Body of pancreas (tissue), 4 donors: ENCODE data around the gene LMO7.

Experiments
- POLR2A ChIP-seq, 3 donors: fragments of 450-650 bp; IDR thresholded peaks; one replicate each; pipeline ENCODE4 v1.6.1; 2016; ENCODE audit warnings: antibody characterized with exemption in 3 of 3, mild to moderate bottlenecking in 2 of 3
- TF ChIP-seq, protein P1 (sequence below), 7 experiments: fragments of 450-650 bp in 4 of 7; fragments of 200-600 bp in 3 of 7; sonication (generic) in 3 of 7; IDR thresholded peaks; one replicate each; pipeline ENCODE4 v1.5.1; 2016 to 2019; ENCODE audit warnings: antibody characterized with exemption in 7 of 7

DNA sequence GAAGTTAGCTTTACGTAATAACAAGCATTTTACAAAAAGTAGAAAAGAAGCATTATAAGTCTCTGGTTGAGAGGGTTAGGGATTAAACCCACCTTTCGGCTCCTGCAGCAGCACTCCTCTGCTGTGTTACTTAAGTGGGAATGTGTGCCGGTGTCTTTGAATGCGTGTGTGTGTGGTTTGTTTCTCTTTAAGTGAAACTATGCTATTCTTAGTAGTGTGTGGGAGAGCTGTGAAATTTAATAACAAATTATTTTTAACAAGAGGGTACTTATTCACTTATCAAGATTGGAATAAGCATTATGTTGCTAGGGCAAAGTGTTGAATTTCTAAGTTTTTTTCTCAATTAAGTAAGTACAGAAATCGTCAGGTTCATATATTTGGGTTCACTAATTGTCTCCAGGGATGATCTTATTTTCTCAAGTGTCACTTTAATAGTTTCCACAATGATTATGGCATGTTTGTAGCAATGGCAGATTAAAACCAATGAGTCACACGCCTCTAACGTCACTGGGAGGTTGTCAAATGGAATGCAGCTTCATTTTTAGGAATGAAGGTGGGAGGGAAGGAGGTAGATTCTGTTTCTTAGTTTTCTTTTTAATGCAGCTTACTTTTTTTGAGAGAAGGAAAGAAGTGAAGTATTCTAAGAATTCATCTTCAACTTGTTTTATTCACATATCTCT is 151.3 kb downstream of the LMO7 start:
- TF ChIP-seq, protein P1, sequence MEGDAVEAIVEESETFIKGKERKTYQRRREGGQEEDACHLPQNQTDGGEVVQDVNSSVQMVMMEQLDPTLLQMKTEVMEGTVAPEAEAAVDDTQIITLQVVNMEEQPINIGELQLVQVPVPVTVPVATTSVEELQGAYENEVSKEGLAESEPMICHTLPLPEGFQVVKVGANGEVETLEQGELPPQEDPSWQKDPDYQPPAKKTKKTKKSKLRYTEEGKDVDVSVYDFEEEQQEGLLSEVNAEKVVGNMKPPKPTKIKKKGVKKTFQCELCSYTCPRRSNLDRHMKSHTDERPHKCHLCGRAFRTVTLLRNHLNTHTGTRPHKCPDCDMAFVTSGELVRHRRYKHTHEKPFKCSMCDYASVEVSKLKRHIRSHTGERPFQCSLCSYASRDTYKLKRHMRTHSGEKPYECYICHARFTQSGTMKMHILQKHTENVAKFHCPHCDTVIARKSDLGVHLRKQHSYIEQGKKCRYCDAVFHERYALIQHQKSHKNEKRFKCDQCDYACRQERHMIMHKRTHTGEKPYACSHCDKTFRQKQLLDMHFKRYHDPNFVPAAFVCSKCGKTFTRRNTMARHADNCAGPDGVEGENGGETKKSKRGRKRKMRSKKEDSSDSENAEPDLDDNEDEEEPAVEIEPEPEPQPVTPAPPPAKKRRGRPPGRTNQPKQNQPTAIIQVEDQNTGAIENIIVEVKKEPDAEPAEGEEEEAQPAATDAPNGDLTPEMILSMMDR (IDR thresholded peaks at IDR 0.05): no peak
- no peak for TF ChIP-seq POLR2A (IDR thresholded peaks at IDR 0.05)
